D721Med (cell line): ENCODE measurements around the gene TCERG1L.

ENCODE experiments used
- DNase-seq: peaks from one replicate; pipeline ENCODE4 v3.0.0; 2011; ENCODE audit warnings: low spot score; ENCODE audit not compliant: insufficient read length
- FAIRE-seq: peaks from 2 replicates; lab custom pipeline; 2011; peaks lifted over from hg19 to GRCh38; lab: Jason Lieb, UNC
- TF ChIP-seq, protein P1 (sequence below): IDR thresholded peaks from 2 replicates; pipeline ENCODE4 v1.5.1; 2012; ENCODE audit warnings: mild to moderate bottlenecking, control low read depth; ENCODE audit not compliant: insufficient read depth; ENCODE audit errors: missing control alignments

TCERG1L gene

DNA sequence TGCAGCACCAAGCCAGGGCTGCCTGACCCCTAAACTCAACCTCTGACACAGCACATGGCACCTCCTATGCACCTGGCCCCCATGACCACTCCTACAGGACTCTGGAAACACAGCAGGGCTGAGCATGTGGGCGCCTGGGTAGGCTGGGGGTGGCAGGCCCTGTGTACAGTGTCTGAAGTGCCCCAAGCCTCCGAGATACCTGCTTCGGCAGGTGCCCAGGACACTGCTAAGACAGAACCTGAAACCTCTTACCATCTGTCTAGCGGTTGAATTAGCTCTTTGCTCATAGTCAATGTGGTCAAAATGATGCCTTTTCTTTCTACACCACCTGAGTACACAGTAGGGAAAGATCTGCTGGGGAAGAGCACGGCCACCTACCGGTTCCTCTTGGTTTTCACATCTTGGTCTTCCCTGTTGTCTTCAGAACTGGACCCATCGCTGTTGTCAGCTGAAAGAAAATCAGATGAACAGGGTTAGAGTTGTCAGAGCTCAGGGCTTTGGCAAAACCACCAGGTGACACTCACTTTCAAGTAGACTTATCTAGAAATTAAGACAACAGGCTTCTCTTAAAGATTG, 177.4 kb downstream of the TCERG1L start:
- DNase-seq, result no peak
- TF ChIP-seq, protein P1, sequence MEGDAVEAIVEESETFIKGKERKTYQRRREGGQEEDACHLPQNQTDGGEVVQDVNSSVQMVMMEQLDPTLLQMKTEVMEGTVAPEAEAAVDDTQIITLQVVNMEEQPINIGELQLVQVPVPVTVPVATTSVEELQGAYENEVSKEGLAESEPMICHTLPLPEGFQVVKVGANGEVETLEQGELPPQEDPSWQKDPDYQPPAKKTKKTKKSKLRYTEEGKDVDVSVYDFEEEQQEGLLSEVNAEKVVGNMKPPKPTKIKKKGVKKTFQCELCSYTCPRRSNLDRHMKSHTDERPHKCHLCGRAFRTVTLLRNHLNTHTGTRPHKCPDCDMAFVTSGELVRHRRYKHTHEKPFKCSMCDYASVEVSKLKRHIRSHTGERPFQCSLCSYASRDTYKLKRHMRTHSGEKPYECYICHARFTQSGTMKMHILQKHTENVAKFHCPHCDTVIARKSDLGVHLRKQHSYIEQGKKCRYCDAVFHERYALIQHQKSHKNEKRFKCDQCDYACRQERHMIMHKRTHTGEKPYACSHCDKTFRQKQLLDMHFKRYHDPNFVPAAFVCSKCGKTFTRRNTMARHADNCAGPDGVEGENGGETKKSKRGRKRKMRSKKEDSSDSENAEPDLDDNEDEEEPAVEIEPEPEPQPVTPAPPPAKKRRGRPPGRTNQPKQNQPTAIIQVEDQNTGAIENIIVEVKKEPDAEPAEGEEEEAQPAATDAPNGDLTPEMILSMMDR, result no peak
- FAIRE-seq, result no peak

DNA sequence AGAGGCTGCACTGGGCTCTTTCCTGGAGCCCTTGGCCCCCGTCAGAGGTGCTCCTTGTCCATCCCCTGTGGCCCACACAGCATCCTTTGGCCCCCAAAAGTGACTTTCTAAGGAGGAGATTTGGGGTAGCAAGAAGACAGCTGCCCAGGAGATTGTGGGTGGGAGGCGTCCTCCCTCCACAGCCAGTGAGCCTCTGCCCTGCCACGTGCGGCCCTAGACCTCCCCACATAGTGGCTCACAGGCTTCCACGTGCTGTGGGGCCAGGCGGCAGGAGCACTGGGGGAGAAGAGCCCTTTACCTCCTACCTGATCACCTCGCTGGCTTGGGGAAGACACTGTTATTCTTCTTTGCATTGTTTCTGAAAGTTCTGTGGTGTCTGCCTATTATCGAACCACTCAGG, 178.8 kb downstream of the TCERG1L start:
- FAIRE-seq, result no peak

DNA sequence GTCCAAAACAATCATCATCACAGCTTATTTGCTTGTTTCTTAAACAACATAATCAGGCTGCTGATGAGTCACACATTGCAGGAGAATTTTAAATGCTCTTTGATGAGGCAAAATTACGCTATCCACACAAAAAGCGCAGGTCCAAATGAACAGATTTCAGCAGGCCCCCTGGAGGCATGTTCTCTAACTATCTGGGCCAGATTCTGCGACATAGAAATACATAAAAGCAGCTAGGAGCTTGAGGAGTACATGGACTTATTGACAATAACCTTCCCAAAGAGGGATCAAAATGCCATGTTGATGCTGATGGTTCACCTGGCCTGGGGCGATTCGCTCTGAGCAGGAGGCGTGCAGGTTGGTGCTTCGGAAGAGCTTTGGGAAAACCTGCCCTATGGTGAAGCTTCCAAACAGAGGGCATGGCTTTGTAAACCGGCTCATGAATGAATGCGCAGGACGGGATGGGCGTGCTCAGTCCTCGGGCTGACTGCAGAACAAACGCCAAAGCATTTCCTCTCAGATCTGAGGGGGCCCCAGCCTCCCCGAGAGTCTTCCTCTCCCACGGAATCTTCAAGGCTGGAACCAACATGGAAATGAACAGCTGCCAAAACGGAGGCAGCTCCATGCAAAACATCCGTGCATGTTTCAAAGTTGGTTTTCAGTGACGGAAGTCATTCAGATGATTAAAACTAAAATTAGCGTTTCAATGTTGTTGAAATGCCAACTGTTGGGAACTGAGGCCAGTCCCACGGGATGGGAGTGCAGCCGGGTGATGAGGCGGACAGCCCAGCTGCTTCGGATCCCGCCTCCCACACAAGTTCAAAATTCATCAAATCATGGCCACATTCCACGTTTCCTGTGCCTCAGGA, 179.6 kb downstream of the TCERG1L start:
- TF ChIP-seq, protein P1, result no peak
- no peak for FAIRE-seq

More for the DNA sequence above, 178.8 kb downstream of the TCERG1L start:
- TF ChIP-seq, protein P1, result no peak
- DNase-seq, result no peak

DNA sequence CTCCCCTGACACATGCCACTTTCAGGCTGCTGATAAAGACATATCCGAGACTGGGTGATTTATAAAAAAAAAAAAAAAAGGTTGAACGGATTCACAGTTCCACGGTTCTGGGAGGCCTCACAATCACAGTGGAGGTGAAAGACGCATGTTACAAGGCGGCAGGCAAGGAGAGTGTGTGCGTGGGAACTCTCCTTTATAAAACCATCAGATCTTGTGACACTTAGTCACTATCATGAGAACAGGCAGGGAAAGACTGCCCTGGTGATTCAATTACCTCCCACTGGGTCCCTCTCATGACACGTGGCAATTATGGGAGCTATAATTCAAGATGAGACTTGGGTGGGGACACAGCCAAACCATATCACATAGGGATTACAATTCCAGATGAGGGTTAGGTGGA, 181.5 kb downstream of the TCERG1L start:
- DNase-seq, result no peak
- FAIRE-seq, result no peak
- TF ChIP-seq, protein P1, result no peak

More for the DNA sequence above, 179.6 kb downstream of the TCERG1L start:
- DNase-seq, result no peak

DNA sequence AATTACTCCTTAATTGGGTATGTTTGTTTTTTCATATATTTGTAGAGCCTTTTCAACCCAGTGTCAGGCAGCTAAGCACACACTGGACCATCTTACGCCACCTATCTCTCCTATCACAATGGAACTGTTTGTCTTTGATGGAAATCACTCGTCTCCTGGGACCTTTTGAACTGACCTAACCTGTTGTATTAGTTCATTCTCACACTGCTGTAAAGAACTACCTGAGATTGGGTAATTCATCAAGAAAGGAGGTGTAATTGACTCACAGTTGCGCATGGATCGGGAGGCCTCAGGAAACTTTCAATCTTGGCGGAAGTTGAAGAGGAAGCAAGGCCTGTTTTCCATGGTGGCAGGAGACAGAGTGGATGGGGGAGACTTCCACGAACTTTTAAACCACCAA, 182.0 kb downstream of the TCERG1L start:
- TF ChIP-seq, protein P1, result no peak
- no peak for DNase-seq
- no peak for FAIRE-seq

DNA sequence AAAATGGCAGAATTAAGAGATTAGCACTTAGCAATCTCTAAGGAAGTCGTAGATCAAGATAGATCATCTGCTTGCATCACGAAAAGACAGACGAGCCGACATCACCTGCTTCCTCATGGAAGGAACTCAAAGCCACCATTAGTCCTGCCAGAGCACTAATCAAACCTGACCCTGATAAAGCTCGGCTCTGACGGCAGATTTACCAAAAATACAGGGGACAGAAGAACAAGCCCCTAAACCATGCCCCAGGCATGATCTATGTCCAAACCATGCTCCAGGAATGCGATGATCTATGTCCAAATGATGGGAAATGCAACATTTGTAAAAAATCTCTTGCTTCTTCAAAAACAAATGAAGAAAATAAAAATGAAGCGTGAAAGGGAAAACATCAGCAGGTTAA, 182.8 kb downstream of the TCERG1L start:
- FAIRE-seq, result no peak
- TF ChIP-seq, protein P1, result no peak
- DNase-seq, result no peak

DNA sequence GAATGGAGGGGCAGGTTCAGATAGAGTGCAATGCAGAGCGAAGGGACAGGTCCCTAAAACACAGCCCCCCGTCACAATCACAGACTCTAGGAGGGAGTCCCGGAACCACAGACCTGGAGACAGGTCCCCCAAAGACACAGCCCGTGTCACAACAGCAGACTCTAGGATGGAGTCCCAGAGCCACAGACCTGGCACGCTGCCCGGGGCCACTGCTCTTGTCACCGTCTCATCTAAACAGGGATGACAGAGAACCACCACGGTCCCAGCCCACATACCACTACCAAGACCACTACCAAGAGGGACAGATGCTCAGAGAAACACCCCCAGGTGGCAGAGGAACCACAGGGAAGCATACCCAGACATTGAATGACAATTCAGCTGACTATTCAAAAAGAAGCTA, 183.9 kb downstream of the TCERG1L start:
- no peak for FAIRE-seq
- TF ChIP-seq, protein P1, result no peak
- DNase-seq, result no peak
